ENCODE data around the gene CFAP221.

Gene CFAP221

DNA sequence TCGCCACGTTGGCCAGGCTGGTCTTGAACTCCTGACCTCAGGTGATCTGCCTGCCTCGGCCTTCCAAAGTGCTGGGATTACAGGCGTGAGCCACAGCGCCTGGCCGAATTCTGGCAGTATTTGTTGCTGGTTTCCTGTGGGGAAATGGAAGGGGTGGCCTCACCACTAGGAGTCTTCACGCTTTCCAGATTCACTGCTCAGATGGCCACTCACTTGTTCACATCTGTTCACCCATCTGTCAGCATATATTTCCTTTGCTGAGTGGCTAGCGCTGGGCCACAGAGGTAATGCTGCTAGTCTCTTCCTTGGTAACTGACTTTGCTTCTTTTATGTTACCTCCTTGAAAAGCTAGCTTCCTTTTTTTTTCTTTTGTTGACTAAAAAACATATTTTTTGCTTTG is 162.0 kb downstream of the CFAP221 start:
- DNase-seq = peak; percentile 41
- in situ Hi-C loops (cut with MboI; ENCODE audit: low pct_unique_long_range_greater_than_20kb, low sequenced_read_pairs) = no loop called here

Measured in KBM-7 (cell line).